Vagina (tissue), 2 donors: ENCODE results near the gene SPECC1. TPM values are rescaled to one million over a fixed set of nuclear protein-coding genes. Genes with fewer than 3 reads are reported as not detected.

Source experiments
- DNase-seq, 2 donors: peaks; one replicate each; pipeline ENCODE4 v3.0.0-alpha.2; 2017; ENCODE audit errors: extremely low spot score in 2 of 2
- H3K27ac ChIP-seq: fragments of 200-600 bp; sonication (generic); one replicate; pipeline ENCODE4 v1.5.1; 2019
- H3K27me3 ChIP-seq: fragments of 200-600 bp; sonication (generic); one replicate; pipeline ENCODE4 v1.5.1; 2019
- H3K36me3 ChIP-seq, 2 donors: fragments of 200-600 bp; sonication (generic); one replicate each; pipeline ENCODE4 v1.5.1; 2017 to 2019
- H3K4me1 ChIP-seq: fragments of 200-600 bp; sonication (generic); one replicate; pipeline ENCODE4 v1.5.1; 2019
- H3K4me3 ChIP-seq, 2 donors: fragments of 200-600 bp; sonication (generic); 1 replicate in 1 of 2; 2 replicates in 1 of 2; pipeline ENCODE4 v1.5.1; 2016 to 2019
- H3K9me3 ChIP-seq: fragments of 200-600 bp; sonication (generic); one replicate; pipeline ENCODE4 v1.5.1; 2019
- POLR2A ChIP-seq, 2 donors: fragments of 450-650 bp; IDR thresholded peaks; one replicate each; pipeline ENCODE4 v1.6.1; 2017; ENCODE audit warnings: antibody characterized with exemption in 2 of 2, mild to moderate bottlenecking in 2 of 2, moderate library complexity in 2 of 2
- POLR2AphosphoS5 ChIP-seq, 2 donors: sonication (generic); formaldehyde crosslinking; IDR thresholded peaks; one replicate each; pipeline ENCODE4 v1.9.0; 2017; ENCODE audit warnings: antibody characterized with exemption in 2 of 2, mild to moderate bottlenecking in 2 of 2, low read depth in 1 of 2; ENCODE audit not compliant: insufficient read depth in 1 of 2
- intact Hi-C: fragments of 100-400 bp; cut with DNase I; formaldehyde crosslinking; loops from one replicate; pipeline ENCODE4 v1.15.1; 2023
- total RNA-seq: library from RNA; depleted of rRNA; stranded (reverse); fragments of >200 nt; gene quantifications from one replicate; pipeline ENCODE4 v1.2.3, GENCODE V29; 2016
- TF ChIP-seq, protein P1 (sequence below), 3 experiments: fragments of 450-650 bp in 2 of 3; fragments of 200-600 bp in 1 of 3; sonication (generic) in 1 of 3; IDR thresholded peaks; one replicate each; pipeline ENCODE4 v1.5.1; 2017 to 2019; ENCODE audit warnings: antibody characterized with exemption in 3 of 3, mild to moderate bottlenecking in 2 of 3, moderate library complexity in 2 of 3

The SPECC1 gene
- total RNA-seq, 1 donor from 2014 or later = 25.3 TPM

GRCh38 chr17:20121359-20122253 is 112.4 kb downstream of the SPECC1 start:
- H3K36me3 ChIP-seq = no peaks in the 10 kb centered on the region
- H3K9me3 ChIP-seq = no peaks in the 10 kb centered on the region
- H3K27ac ChIP-seq = no peak overlapping the region
- H3K4me1 ChIP-seq = no peaks in the 10 kb centered on the region
- H3K4me3 ChIP-seq = no peak overlapping the region
- TF ChIP-seq POLR2A (IDR thresholded peaks at IDR 0.05) = no peak
- TF ChIP-seq POLR2AphosphoS5 (IDR thresholded peaks at IDR 0.05; ENCODE audit: insufficient read depth in 1 of 2, low read depth in 1 of 2) = no peak
- TF ChIP-seq, protein P1, sequence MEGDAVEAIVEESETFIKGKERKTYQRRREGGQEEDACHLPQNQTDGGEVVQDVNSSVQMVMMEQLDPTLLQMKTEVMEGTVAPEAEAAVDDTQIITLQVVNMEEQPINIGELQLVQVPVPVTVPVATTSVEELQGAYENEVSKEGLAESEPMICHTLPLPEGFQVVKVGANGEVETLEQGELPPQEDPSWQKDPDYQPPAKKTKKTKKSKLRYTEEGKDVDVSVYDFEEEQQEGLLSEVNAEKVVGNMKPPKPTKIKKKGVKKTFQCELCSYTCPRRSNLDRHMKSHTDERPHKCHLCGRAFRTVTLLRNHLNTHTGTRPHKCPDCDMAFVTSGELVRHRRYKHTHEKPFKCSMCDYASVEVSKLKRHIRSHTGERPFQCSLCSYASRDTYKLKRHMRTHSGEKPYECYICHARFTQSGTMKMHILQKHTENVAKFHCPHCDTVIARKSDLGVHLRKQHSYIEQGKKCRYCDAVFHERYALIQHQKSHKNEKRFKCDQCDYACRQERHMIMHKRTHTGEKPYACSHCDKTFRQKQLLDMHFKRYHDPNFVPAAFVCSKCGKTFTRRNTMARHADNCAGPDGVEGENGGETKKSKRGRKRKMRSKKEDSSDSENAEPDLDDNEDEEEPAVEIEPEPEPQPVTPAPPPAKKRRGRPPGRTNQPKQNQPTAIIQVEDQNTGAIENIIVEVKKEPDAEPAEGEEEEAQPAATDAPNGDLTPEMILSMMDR (IDR thresholded peaks at IDR 0.05) = peak; percentile 41 to 76 (median 61)
- intact Hi-C loops = loop anchor here (5.0 kb wide), 1 partner anchor 129 kb away; no protein-coding TSS in a partner anchor
- no peak for DNase-seq
- H3K27me3 ChIP-seq = no peaks in the 10 kb centered on the region

- no peaks in the 10 kb centered on the region for H3K9me3 ChIP-seq
- no peaks in the 10 kb centered on the region for H3K4me1 ChIP-seq
- H3K36me3 ChIP-seq = no peaks in the 10 kb centered on the region
- no peak overlapping the region for H3K27ac ChIP-seq
- intact Hi-C loops = loop anchor here (5.0 kb wide), 1 partner anchor 130 kb away; no protein-coding TSS in a partner anchor
- DNase-seq = no peak
- no peaks in the 10 kb centered on the region for H3K27me3 ChIP-seq
- H3K4me3 ChIP-seq = no peak overlapping the region
- TF ChIP-seq, protein P1 (IDR thresholded peaks at IDR 0.05) = no peak
- TF ChIP-seq POLR2AphosphoS5 (IDR thresholded peaks at IDR 0.05; ENCODE audit: insufficient read depth in 1 of 2, low read depth in 1 of 2) = no peak
- no peak for TF ChIP-seq POLR2A (IDR thresholded peaks at IDR 0.05)
Measured at GRCh38 chr17:20122254-20122879, 113.2 kb downstream of the SPECC1 start.

GRCh38 chr17:20123209-20123608 is 114.0 kb downstream of the SPECC1 start:
- DNase-seq = no peak
- Histone ChIP-seq H3K4me3 (no peak overlapping the region), H3K9me3 (no peaks in the 10 kb centered on the region), H3K27ac (no peak overlapping the region), H3K36me3 (no peaks in the 10 kb centered on the region), H3K4me1 (no peaks in the 10 kb centered on the region), H3K27me3 (no peaks in the 10 kb centered on the region)
- intact Hi-C loops = loop anchor here (5.0 kb wide), 1 partner anchor 131 kb away; no protein-coding TSS in a partner anchor
- TF ChIP-seq POLR2AphosphoS5 (IDR thresholded peaks at IDR 0.05; ENCODE audit: insufficient read depth in 1 of 2, low read depth in 1 of 2) (no peak), POLR2A (IDR thresholded peaks at IDR 0.05) (no peak)
- TF ChIP-seq, protein P1 (IDR thresholded peaks at IDR 0.05) = no peak

GRCh38 chr17:20125724-20126123 is 116.6 kb downstream of the SPECC1 start:
- H3K9me3 ChIP-seq = no peaks in the 10 kb centered on the region
- H3K27ac ChIP-seq = no peak overlapping the region
- H3K4me3 ChIP-seq = no peak overlapping the region
- intact Hi-C loops = no loop called here
- no peaks in the 10 kb centered on the region for H3K36me3 ChIP-seq
- TF ChIP-seq POLR2AphosphoS5 (IDR thresholded peaks at IDR 0.05; ENCODE audit: insufficient read depth in 1 of 2, low read depth in 1 of 2) (no peak), POLR2A (IDR thresholded peaks at IDR 0.05) (no peak)
- TF ChIP-seq, protein P1 (IDR thresholded peaks at IDR 0.05) = no peak
- DNase-seq = no peak
- H3K27me3 ChIP-seq = no peaks in the 10 kb centered on the region
- no peaks in the 10 kb centered on the region for H3K4me1 ChIP-seq
